Measurements from ENCODE around the gene SMIM3.

DNA sequence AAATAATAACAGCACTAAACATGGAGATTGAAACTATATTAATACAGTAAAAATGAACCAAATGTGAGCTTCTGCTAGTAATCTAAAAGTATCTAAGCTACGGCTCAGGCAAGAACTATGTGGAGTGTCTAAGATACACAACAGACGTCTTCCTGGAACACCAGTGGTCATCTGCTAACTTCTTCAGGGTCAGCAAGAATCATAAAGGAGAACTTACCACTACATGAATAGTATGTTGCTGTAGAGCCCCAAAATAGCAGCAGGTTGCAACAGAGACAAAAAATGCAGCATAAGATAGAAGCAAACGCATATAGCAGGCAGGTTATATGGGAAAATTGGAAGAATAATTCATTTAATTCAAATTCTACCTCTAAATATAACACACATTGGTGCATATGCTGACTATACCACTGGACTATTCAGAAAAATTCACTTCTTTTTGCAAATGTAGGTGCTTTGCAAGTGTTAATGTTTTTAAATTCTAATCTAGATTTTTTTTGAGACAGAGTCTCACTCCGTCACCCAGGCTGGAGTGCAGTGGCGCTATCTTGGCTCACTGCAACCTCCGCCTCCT lies 46.8 kb upstream of the SMIM3 start:
- TF ChIP-seq, protein P1, sequence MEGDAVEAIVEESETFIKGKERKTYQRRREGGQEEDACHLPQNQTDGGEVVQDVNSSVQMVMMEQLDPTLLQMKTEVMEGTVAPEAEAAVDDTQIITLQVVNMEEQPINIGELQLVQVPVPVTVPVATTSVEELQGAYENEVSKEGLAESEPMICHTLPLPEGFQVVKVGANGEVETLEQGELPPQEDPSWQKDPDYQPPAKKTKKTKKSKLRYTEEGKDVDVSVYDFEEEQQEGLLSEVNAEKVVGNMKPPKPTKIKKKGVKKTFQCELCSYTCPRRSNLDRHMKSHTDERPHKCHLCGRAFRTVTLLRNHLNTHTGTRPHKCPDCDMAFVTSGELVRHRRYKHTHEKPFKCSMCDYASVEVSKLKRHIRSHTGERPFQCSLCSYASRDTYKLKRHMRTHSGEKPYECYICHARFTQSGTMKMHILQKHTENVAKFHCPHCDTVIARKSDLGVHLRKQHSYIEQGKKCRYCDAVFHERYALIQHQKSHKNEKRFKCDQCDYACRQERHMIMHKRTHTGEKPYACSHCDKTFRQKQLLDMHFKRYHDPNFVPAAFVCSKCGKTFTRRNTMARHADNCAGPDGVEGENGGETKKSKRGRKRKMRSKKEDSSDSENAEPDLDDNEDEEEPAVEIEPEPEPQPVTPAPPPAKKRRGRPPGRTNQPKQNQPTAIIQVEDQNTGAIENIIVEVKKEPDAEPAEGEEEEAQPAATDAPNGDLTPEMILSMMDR (IDR thresholded peaks at IDR 0.05), result no peak
- no peak for TF ChIP-seq ZFX (IDR thresholded peaks at IDR 0.05; ENCODE audit: borderline replicate concordance)
